GM19467 (cell line): Measurements from ENCODE around the gene TAAR1.
"Not testable (repeated sequence)": the region's sequence is repeated elsewhere in the genome, so short reads cannot be mapped to it uniquely, and the experiment has no call there.

Experiments
- ATAC-seq: cut with Tn5 transposase; IDR thresholded peaks from one replicate; pipeline ENCODE4 v1.9.1; 2021; ENCODE audit warnings: mild to moderate bottlenecking, moderate library complexity; ENCODE audit not compliant: unreplicated experiment

The TAAR1 gene

GRCh38 chr6:132600900-132601299, 58.1 kb downstream of the TAAR1 start:
- not testable (repeated sequence) for ATAC-seq

GRCh38 chr6:132598473-132598872, 60.5 kb downstream of the TAAR1 start:
- peak; percentile 73 for ATAC-seq

- no peak for ATAC-seq
Measured at GRCh38 chr6:132596201-132596600, 62.8 kb downstream of the TAAR1 start.
